ENCODE results near the gene BCL10. TPM values are rescaled to one million over a fixed set of nuclear protein-coding genes. Genes with fewer than 3 reads are reported as not detected.

Gene BCL10
- polyA plus RNA-seq, 1 donor (not counting 4 experiments of a cell fraction or from before 2014, with no cell fraction given): 22.4 TPM

DNA sequence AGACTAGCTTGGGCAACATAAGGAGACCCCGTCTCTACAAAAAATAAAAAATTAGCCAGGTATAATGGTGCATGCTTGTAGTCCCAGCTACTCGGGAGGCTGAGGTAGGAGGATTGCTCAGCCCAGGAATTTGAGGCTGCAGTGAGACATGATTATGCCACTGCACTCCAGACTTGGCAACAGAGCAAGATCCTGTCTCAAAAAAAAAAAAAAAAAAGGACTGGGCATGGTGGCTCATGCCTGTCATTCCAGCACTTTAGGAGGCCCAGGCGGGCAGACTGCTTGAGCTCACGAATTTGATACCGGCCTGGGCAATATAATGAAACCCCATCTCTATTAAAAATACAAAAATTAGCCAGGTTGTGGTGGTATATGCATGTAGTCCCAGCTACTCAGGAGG lies 47.3 kb upstream of the BCL10 start:
- TF ChIP-seq EZH2 (IDR thresholded peaks at IDR 0.05; ENCODE audit: low read length): no peak
- TF ChIP-seq CTCF (optimal IDR thresholded peaks at IDR 0.05 in 1 of 3, IDR thresholded peaks at IDR 0.05 in 1 of 3, conservative IDR thresholded peaks at IDR 0.05 in 1 of 3; ENCODE audit: extremely low read depth in 1 of 3, insufficient read depth in 2 of 3, low read length in 3 of 3): no peak
- FAIRE-seq: no peak
- Histone ChIP-seq H3K4me2 (ENCODE audit: control insufficient read depth, extremely low read depth, insufficient read depth, low read depth, low read length) (no peak overlapping the region), H2AFZ (ENCODE audit: control insufficient read depth, low read length) (no peak overlapping the region), H3K4me3 (ENCODE audit: control insufficient read depth in 2 of 3, extremely low read depth in 1 of 3, insufficient read depth in 2 of 3, low read depth in 1 of 3, low read length in 3 of 3) (no peak overlapping the region), H3K27ac (ENCODE audit: control insufficient read depth, insufficient read depth, low read length) (no peak overlapping the region), H3K9me1 (ENCODE audit: control insufficient read depth, extremely low read depth, insufficient read depth, low read length) (no peaks in the 10 kb centered on the region), H4K20me1 (ENCODE audit: control insufficient read depth, extremely low read depth, insufficient read depth, low read length) (no peaks in the 10 kb centered on the region), H3K4me1 (ENCODE audit: control insufficient read depth, extremely low read depth, insufficient read depth, low read length) (peaks cover 58% of the 10 kb centered on the region), H3K27me3 (ENCODE audit: control insufficient read depth, extremely low read depth, insufficient read depth, low read length) (no peaks in the 10 kb centered on the region), H3K9ac (ENCODE audit: control insufficient read depth, extremely low read depth, insufficient read depth, low read length) (no peak overlapping the region), H3K36me3 (ENCODE audit: control insufficient read depth in 2 of 2, extremely low read depth in 1 of 2, insufficient read depth in 2 of 2, low read length in 2 of 2) (no peaks in the 10 kb centered on the region), H3K79me2 (ENCODE audit: control insufficient read depth, insufficient read depth, low read length) (no peaks in the 10 kb centered on the region), H3K9me3 (ENCODE audit: control insufficient read depth, low read depth, low read length) (no peaks in the 10 kb centered on the region)
- dilution Hi-C loops (cut with MboI; ENCODE audit: extremely low pct_ligation_motif_present, low sequenced_read_pairs): no loop called here
- no peak for DNase-seq (ENCODE audit: low read depth, low spot score)

GRCh38 chr1:85322655-85323054 lies 46.2 kb upstream of the BCL10 start:
- no peaks in the 10 kb centered on the region for H3K27me3 ChIP-seq (ENCODE audit: control insufficient read depth, extremely low read depth, insufficient read depth, low read length)
- no peak overlapping the region for H3K9ac ChIP-seq (ENCODE audit: control insufficient read depth, extremely low read depth, insufficient read depth, low read length)

More at GRCh38 chr1:85322655-85323054, 46.2 kb upstream of the BCL10 start:
- FAIRE-seq (no peak), DNase-seq (ENCODE audit: low read depth, low spot score) (no peak)
- Histone ChIP-seq H3K27ac (ENCODE audit: control insufficient read depth, insufficient read depth, low read length) (peak overlapping the region; percentile 10), H3K9me1 (ENCODE audit: control insufficient read depth, extremely low read depth, insufficient read depth, low read length) (no peaks in the 10 kb centered on the region), H3K4me1 (ENCODE audit: control insufficient read depth, extremely low read depth, insufficient read depth, low read length) (peaks cover 60% of the 10 kb centered on the region), H2AFZ (ENCODE audit: control insufficient read depth, low read length) (no peak overlapping the region), H3K4me2 (ENCODE audit: control insufficient read depth, extremely low read depth, insufficient read depth, low read depth, low read length) (no peak overlapping the region), H3K36me3 (ENCODE audit: control insufficient read depth in 2 of 2, extremely low read depth in 1 of 2, insufficient read depth in 2 of 2, low read length in 2 of 2) (no peaks in the 10 kb centered on the region), H3K9me3 (ENCODE audit: control insufficient read depth, low read depth, low read length) (no peaks in the 10 kb centered on the region), H4K20me1 (ENCODE audit: control insufficient read depth, extremely low read depth, insufficient read depth, low read length) (no peaks in the 10 kb centered on the region), H3K79me2 (ENCODE audit: control insufficient read depth, insufficient read depth, low read length) (no peaks in the 10 kb centered on the region), H3K4me3 (ENCODE audit: control insufficient read depth in 2 of 3, extremely low read depth in 1 of 3, insufficient read depth in 2 of 3, low read depth in 1 of 3, low read length in 3 of 3) (no peak overlapping the region)
- TF ChIP-seq EZH2 (IDR thresholded peaks at IDR 0.05; ENCODE audit: low read length) (no peak), CTCF (optimal IDR thresholded peaks at IDR 0.05 in 1 of 3, IDR thresholded peaks at IDR 0.05 in 1 of 3, conservative IDR thresholded peaks at IDR 0.05 in 1 of 3; ENCODE audit: extremely low read depth in 1 of 3, insufficient read depth in 2 of 3, low read length in 3 of 3) (no peak)
- dilution Hi-C loops (cut with MboI; ENCODE audit: extremely low pct_ligation_motif_present, low sequenced_read_pairs): no loop called here

Measured in keratinocyte (primary cell).